Thymus (tissue), 11 donors: Measurements from ENCODE around the gene WTAP. TPM values are rescaled to one million over a fixed set of nuclear protein-coding genes. Genes with fewer than 3 reads are reported as not detected.
A peak's percentile ranks its signal among the peaks of the same experiment; 100 is the strongest.
"Not testable (repeated sequence)": the region's sequence is repeated elsewhere in the genome, so short reads cannot be mapped to it uniquely, and the experiment has no call there.

Experiments
- DNase-seq, 9 donors: peaks; one replicate each; pipeline ENCODE4 v3.0.0-alpha.2; 2013; ENCODE audit warnings: low spot score in 9 of 9, low read depth in 6 of 9, missing footprints in 1 of 9
- H3K27ac ChIP-seq, 2 donors: one replicate each; pipeline ENCODE4 v1.5.1; 2013; ENCODE audit warnings: control low read depth in 1 of 2, low read depth in 1 of 2, low read length in 1 of 2, mild to moderate bottlenecking in 1 of 2, moderate library complexity in 1 of 2
- H3K27me3 ChIP-seq, 2 donors: one replicate each; pipeline ENCODE4 v1.5.1; 2013; ENCODE audit warnings: low read length in 1 of 2; ENCODE audit not compliant: control insufficient read depth in 2 of 2, insufficient read depth in 1 of 2
- H3K36me3 ChIP-seq, 2 donors: one replicate each; pipeline ENCODE4 v1.5.1; 2013; ENCODE audit warnings: low read length in 1 of 2, mild to moderate bottlenecking in 1 of 2, moderate library complexity in 1 of 2; ENCODE audit not compliant: control insufficient read depth in 2 of 2, insufficient read depth in 2 of 2
- H3K4me1 ChIP-seq, 2 donors: one replicate each; pipeline ENCODE4 v1.5.1; 2013; ENCODE audit warnings: low read length in 2 of 2; ENCODE audit not compliant: control insufficient read depth in 2 of 2, insufficient read depth in 2 of 2
- H3K4me3 ChIP-seq, 2 donors: one replicate each; pipeline ENCODE4 v1.5.1; 2013; ENCODE audit warnings: low read length in 2 of 2, control low read depth in 1 of 2, mild to moderate bottlenecking in 1 of 2
- H3K9me3 ChIP-seq, 2 donors: one replicate each; pipeline ENCODE4 v1.5.1; 2013; ENCODE audit warnings: low read length in 1 of 2, mild to moderate bottlenecking in 1 of 2; ENCODE audit not compliant: control insufficient read depth in 2 of 2, insufficient read depth in 1 of 2
- WGBS: extraction: QIAGEN DNeasy Blood & Tissue Kit; methylation state at CpG from one replicate; pipeline ENCODE4 v1.1.7; 2013; 5-methylcytosine and 5-hydroxymethylcytosine counted together
- polyA plus RNA-seq: library from polyadenylated mRNA; stranded (reverse); fragments of 200-250 nt; gene quantifications from one replicate; pipeline ENCODE4 v1.2.3, GENCODE V29; 2013
- total RNA-seq: library from RNA; stranded (reverse); fragments of 120-200 nt; gene quantifications from one replicate; pipeline ENCODE4 v1.2.4, GENCODE V29; 2013
- donor health status: healthy.

Gene WTAP
- total and polyA plus RNA-seq, 2 donors: 119 to 141 TPM

- no peaks in the 10 kb centered on the region for H3K4me1 ChIP-seq
- H3K9me3 ChIP-seq: no peaks in the 10 kb centered on the region
- peaks cover 30 to 42% of the 10 kb centered on the region in 2 donors for H3K36me3 ChIP-seq
- no peak overlapping the region for H3K27ac ChIP-seq
- WGBS: 100% methylated on average over 1 of the region's 1 CpG
- H3K4me3 ChIP-seq: no peak overlapping the region
- no peaks in the 10 kb centered on the region for H3K27me3 ChIP-seq
- no peak for DNase-seq
Measured at GRCh38 chr6:159682810-159683209, 44.5 kb upstream of the WTAP start.

- Histone ChIP-seq H3K27me3 (no peaks in the 10 kb centered on the region), H3K9me3 (no peaks in the 10 kb centered on the region), H3K4me3 (no peak overlapping the region), H3K27ac (no peak overlapping the region), H3K4me1 (no peaks in the 10 kb centered on the region), H3K36me3 (peaks cover 30 to 48% of the 10 kb centered on the region in 2 donors)
- 97% methylated on average over 1 of the region's 1 CpG for WGBS
- no peak for DNase-seq
Measured at GRCh38 chr6:159684013-159684304, 43.3 kb upstream of the WTAP start.

DNA sequence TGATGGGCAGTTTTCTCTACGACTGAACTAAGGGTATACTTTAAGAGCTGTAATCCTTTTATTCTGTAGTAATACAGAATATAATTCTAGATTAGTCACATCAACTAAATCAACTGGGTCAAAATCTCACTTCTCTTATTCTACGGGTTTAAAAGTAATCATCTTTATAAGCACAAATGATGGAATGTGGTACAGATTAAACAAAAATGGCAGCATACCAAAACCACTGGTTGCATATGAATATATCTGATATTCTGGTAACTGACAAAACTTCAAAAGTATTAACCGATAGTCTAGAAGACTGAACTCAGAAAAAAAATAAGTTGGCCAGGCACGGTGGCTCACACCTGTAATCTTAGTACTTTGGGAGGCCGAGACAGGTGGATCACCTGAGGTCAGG is 41.3 kb upstream of the WTAP start:
- Histone ChIP-seq H3K36me3 (peaks cover 29 to 49% of the 10 kb centered on the region in 2 donors), H3K4me1 (peaks cover 0 to under 1% of the 10 kb centered on the region in 2 donors), H3K27me3 (no peaks in the 10 kb centered on the region), H3K4me3 (no peak overlapping the region), H3K9me3 (no peaks in the 10 kb centered on the region), H3K27ac (no peak overlapping the region)
- DNase-seq: no peak
- 88% methylated on average over 5 of the region's 5 CpGs for WGBS

DNA sequence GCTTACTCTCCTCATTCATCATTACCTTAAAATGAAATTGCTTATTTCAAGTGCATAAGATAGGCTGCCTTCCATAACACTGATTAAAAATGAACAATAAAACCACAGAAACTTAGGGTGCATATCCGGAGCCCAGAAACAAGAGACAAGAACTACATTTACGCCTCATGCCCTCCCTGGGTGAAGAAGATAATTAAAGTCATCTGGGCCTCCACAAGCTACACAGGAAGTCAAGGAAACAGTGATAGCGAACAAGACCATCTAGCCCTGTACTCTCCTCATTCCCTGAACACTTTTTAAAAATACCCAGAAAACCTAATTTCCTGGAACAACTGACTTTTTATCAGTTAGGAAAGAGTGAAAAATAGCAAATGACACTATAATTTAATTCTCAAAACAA is 40.6 kb upstream of the WTAP start:
- Histone ChIP-seq H3K27ac (no peak overlapping the region), H3K4me3 (no peak overlapping the region), H3K4me1 (peaks cover under 1 to 4% of the 10 kb centered on the region in 2 donors), H3K9me3 (no peaks in the 10 kb centered on the region), H3K27me3 (no peaks in the 10 kb centered on the region), H3K36me3 (peaks cover 22 to 46% of the 10 kb centered on the region in 2 donors)
- no peak for DNase-seq
- WGBS: 35% methylated on average over 3 of the region's 3 CpGs

- H3K27ac ChIP-seq: no peak overlapping the region
- WGBS: 97% methylated on average over 9 of the region's 9 CpGs
- H3K36me3 ChIP-seq: peaks cover 21 to 45% of the 10 kb centered on the region in 2 donors
- no peaks in the 10 kb centered on the region for H3K9me3 ChIP-seq
- no peak overlapping the region for H3K4me3 ChIP-seq
- H3K27me3 ChIP-seq: no peaks in the 10 kb centered on the region
- peaks cover 3 to 10% of the 10 kb centered on the region in 2 donors for H3K4me1 ChIP-seq
- DNase-seq: no peak
Measured at GRCh38 chr6:159687341-159687740, 40.0 kb upstream of the WTAP start.

DNA sequence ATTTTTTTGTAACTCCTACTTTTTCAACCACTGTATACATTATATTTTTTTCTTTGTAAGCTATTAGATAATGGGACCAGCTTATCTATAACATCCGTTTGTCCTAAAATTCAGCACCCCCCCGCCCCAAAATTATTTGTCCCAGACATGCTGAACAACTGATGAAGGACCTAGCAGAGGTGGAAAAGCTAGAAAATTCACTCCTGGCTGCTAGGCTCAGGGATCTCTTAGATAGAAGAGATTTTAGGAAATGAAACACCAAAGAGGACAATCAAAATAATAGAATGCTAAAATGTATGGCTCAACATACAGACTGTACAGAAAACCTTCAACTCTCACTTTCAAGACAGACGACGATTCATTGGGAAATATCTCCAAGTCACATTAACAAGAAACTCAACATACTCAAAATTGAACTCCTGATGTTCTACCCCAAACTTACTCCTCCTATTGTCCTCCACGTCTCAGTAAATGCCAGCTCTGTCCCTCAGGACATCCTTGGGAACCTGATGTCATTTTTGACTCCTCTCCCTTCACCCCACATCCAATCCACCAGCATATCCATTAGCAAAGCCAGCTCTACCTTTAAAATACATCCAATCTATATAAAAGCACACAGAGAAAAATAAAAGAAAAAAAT is 38.9 kb upstream of the WTAP start:
- peaks cover 17 to 39% of the 10 kb centered on the region in 2 donors for H3K36me3 ChIP-seq
- H3K4me3 ChIP-seq: no peak overlapping the region
- H3K4me1 ChIP-seq: peaks cover 3 to 12% of the 10 kb centered on the region in 2 donors
- no peaks in the 10 kb centered on the region for H3K27me3 ChIP-seq
- no peak for DNase-seq
- peaks cover 0 to 1% of the 10 kb centered on the region in 2 donors for H3K9me3 ChIP-seq
- WGBS: 95% methylated on average over 5 of the region's 5 CpGs
- no peak overlapping the region for H3K27ac ChIP-seq

GRCh38 chr6:159689001-159689400 is 38.3 kb upstream of the WTAP start:
- peaks cover 4 to 17% of the 10 kb centered on the region in 2 donors for H3K4me1 ChIP-seq
- H3K27ac ChIP-seq: no peak overlapping the region
- H3K9me3 ChIP-seq: peaks cover 0 to 3% of the 10 kb centered on the region in 2 donors
- H3K36me3 ChIP-seq: peaks cover 13 to 32% of the 10 kb centered on the region in 2 donors
- no peak overlapping the region for H3K4me3 ChIP-seq
- no peaks in the 10 kb centered on the region for H3K27me3 ChIP-seq
- WGBS: 87% methylated on average over 6 of the region's 6 CpGs
- DNase-seq: no peak

DNA sequence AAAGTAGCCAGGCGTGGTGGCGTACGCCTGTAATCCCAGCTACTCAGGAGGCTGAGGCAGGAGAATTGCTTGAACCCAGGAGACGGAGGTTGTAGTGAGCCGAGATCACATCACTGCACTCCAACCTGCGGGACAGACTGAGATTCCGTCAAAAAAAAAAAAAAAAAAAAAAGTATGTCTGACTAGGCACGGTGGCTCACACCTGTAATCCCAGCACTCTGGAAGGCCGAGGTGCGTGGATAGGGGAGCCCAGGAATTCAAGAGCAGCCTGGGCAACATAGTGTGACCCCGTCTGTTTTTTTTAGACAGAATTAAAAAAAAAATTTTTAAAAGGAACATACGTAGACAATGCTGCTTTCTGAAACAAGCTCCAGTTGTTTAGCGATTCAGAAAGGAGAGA is 37.2 kb upstream of the WTAP start:
- not testable (repeated sequence) for DNase-seq, H3K9me3 ChIP-seq, H3K4me3 ChIP-seq, H3K27me3 ChIP-seq, H3K27ac ChIP-seq
- Histone ChIP-seq H3K36me3 (peaks cover 12 to 27% of the 10 kb centered on the region in 2 donors), H3K4me1 (peaks cover 12 to 27% of the 10 kb centered on the region in 2 donors)
- 98% methylated on average over 13 of the region's 13 CpGs for WGBS

DNA sequence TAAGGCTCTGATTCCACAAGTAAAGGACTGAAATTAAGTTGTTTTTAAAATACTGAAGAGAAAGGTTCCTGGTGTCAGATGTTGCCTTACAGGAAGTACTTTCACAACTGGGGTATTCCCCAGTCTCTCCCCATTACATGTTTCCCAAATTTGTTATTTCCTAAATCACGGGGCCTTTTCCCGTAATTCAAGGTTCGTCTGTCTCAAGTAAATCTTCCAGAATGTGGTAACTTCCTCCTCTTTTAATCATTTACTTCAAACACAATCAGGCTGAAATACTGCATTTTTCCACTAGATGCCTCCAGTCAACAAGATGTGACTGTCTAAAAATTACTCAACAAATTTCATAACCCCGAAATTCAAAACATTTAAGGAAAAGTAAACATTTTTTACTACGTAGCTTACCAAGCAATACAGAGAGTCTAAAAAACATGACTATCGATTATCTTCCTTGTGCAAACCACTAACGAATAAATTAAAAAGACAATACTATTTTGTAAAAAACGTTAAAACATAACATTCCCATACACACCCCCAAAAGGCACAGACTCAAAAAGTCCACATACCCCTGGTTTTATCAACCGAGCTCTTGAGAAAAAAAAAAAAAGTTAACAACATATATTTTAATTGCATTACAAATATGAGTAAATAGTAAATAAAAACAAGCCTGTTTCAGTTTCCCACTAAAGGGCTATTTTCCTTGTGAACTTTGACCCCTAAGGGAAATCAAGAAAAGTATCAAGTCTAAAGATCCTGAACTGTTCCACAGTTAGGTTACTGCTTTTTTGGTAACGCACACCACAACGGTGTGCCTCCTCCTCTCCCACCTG is 36.0 kb upstream of the WTAP start:
- Histone ChIP-seq H3K27me3 (no peaks in the 10 kb centered on the region), H3K36me3 (peaks cover 12 to 21% of the 10 kb centered on the region in 2 donors), H3K4me1 (peaks cover 12 to 27% of the 10 kb centered on the region in 2 donors), H3K4me3 (peak overlapping the region; percentile 69 to 86), H3K27ac (peak overlapping the region; percentile 20 to 39), H3K9me3 (peaks cover 0 to 3% of the 10 kb centered on the region in 2 donors)
- WGBS: 24% methylated on average over 11 of the region's 11 CpGs
- peak in 8 of 9 donors; percentile 56 to 87 (median 62) for DNase-seq
